ENCODE measurements around the gene SMIM33. TPM values are rescaled to one million over a fixed set of nuclear protein-coding genes. Genes with fewer than 3 reads are reported as not detected.

The SMIM33 gene
- total and polyA plus RNA-seq, 8 donors, result not detected

DNA sequence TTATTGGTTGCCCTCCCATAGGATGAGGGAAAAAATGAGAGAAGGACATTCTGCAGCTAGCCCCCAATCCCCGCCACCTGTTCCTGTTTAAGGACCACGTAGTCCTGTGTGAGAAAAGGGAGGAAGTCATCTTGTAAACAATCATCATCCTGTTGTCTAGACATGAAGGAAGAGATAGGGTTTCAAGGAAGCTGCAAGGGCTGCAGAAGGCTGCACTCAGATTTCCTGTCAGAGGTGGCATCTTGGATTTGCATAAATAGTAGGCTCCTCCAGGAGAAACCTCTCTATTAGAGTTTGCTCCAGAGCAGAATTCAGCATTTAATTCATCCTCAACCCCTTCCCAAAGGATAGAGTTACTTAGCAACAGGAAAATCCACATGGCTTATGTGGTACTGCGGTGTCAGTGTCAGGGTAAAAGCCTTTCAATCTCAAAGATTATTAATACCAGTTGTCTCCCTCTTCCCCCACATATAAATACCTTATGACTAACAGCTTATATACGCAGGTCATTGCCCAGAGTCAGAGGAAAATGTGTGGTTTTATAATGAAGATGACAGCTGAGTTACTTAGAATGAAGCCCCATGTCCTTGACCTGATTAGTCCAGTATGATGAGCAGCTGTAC lies 26.9 kb upstream of the SMIM33 start:
- Histone ChIP-seq H3K27me3 (no peaks in the 10 kb centered on the region), H3K4me3 (no peak overlapping the region), H3K27ac (no peak overlapping the region), H3K4me1 (no peaks in the 10 kb centered on the region), H3K36me3 (no peaks in the 10 kb centered on the region), H3K9me3 (no peaks in the 10 kb centered on the region)
- TF ChIP-seq, protein P1, sequence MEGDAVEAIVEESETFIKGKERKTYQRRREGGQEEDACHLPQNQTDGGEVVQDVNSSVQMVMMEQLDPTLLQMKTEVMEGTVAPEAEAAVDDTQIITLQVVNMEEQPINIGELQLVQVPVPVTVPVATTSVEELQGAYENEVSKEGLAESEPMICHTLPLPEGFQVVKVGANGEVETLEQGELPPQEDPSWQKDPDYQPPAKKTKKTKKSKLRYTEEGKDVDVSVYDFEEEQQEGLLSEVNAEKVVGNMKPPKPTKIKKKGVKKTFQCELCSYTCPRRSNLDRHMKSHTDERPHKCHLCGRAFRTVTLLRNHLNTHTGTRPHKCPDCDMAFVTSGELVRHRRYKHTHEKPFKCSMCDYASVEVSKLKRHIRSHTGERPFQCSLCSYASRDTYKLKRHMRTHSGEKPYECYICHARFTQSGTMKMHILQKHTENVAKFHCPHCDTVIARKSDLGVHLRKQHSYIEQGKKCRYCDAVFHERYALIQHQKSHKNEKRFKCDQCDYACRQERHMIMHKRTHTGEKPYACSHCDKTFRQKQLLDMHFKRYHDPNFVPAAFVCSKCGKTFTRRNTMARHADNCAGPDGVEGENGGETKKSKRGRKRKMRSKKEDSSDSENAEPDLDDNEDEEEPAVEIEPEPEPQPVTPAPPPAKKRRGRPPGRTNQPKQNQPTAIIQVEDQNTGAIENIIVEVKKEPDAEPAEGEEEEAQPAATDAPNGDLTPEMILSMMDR (IDR thresholded peaks at IDR 0.05), result no peak
- intact Hi-C loops (cut with DNase I), result no loop called here
- 73 to 75% methylated on average over 4 of the region's 4 CpGs for WGBS, 2 donors
- DNase-seq, result no peak
- no peak for ATAC-seq
- FAIRE-seq, result no peak

- Histone ChIP-seq H3K4me3 (no peak overlapping the region), H3K27ac (no peak overlapping the region), H3K4me1 (no peaks in the 10 kb centered on the region), H3K9me3 (no peaks in the 10 kb centered on the region), H3K27me3 (no peaks in the 10 kb centered on the region), H3K36me3 (no peaks in the 10 kb centered on the region)
- intact Hi-C loops (cut with DNase I), result no loop called here
- WGBS, 2 donors, result 47 to 49% methylated on average over 7 of the region's 7 CpGs
- TF ChIP-seq, protein P1 (IDR thresholded peaks at IDR 0.05), result no peak
- FAIRE-seq, result no peak
- DNase-seq, result no peak
- peak in 1 of 4 donors; percentile 51 for ATAC-seq
Observed at GRCh38 chr5:139445325-139446170, 25.3 kb upstream of the SMIM33 start.

GRCh38 chr5:139446956-139447779 lies 23.6 kb upstream of the SMIM33 start:
- WGBS, 2 donors, result 78 to 90% methylated on average over 5 of the region's 5 CpGs
- FAIRE-seq (no peak), DNase-seq (no peak), ATAC-seq (no peak)
- no peak overlapping the region for H3K27ac ChIP-seq
- H3K36me3 ChIP-seq, result no peaks in the 10 kb centered on the region
- no peaks in the 10 kb centered on the region for H3K4me1 ChIP-seq
- intact Hi-C loops (cut with DNase I), result no loop called here
- TF ChIP-seq, protein P1 (IDR thresholded peaks at IDR 0.05), result no peak
- H3K27me3 ChIP-seq, result no peaks in the 10 kb centered on the region
- H3K9me3 ChIP-seq, result no peaks in the 10 kb centered on the region
- no peak overlapping the region for H3K4me3 ChIP-seq

GRCh38 chr5:139451176-139451575 lies 19.6 kb upstream of the SMIM33 start:
- Histone ChIP-seq H3K4me3 (no peak overlapping the region), H3K4me1 (no peaks in the 10 kb centered on the region), H3K36me3 (no peaks in the 10 kb centered on the region), H3K27ac (no peak overlapping the region), H3K9me3 (no peaks in the 10 kb centered on the region), H3K27me3 (no peaks in the 10 kb centered on the region)
- intact Hi-C loops (cut with DNase I), result no loop called here
- TF ChIP-seq, protein P1 (IDR thresholded peaks at IDR 0.05), result no peak
- DNase-seq, result no peak
- no peak for ATAC-seq
- WGBS, 2 donors, result 83 to 87% methylated on average over 2 of the region's 2 CpGs
- FAIRE-seq, result no peak
